Lung microvascular endothelial cell (primary cell): ENCODE data around the gene EID3. TPM values are rescaled to one million over a fixed set of nuclear protein-coding genes. Genes with fewer than 3 reads are reported as not detected.

Experiments
- DNase-seq, 2 donors: peaks; one replicate each; pipeline versions ENCODE4 v3.0.0 to v3.0.0-alpha.2; 2010; ENCODE audit warnings: low read depth in 2 of 2
- total RNA-seq: library from RNA; depleted of rRNA; stranded (reverse); fragments of >200 nt; gene quantifications from 2 replicates; pipeline ENCODE4 v1.2.1, GENCODE V29; 2014

The EID3 gene
- total RNA-seq, 1 donor from 2014 or later: 2.4 TPM

- DNase-seq: peak; percentile 86 to 87
These were observed 14.8 kb upstream of the EID3 start for GRCh38 chr12:104288635-104289274.

- no peak for DNase-seq
These were observed 13.2 kb upstream of the EID3 start for GRCh38 chr12:104290320-104290719.

DNA sequence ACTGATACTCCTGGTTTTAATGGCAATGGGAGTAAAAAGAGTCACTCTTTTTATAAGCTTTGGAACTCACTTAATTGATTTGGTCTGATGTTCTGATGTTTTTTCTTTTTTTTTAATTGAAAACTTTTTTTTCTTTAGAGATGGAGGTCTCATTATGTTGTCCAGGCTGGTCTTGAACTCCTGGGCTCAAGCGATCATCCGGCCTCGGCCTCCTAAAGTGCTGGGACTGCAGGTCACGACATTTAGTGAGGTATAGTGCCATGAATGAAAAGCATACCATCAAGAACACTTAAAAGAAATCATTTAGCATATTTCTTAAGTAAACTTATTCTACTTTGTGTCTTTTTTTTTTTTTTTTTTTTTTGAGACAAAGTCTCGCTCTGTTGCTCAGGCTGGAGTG, 12.7 kb upstream of the EID3 start:
- DNase-seq: no peak

DNA sequence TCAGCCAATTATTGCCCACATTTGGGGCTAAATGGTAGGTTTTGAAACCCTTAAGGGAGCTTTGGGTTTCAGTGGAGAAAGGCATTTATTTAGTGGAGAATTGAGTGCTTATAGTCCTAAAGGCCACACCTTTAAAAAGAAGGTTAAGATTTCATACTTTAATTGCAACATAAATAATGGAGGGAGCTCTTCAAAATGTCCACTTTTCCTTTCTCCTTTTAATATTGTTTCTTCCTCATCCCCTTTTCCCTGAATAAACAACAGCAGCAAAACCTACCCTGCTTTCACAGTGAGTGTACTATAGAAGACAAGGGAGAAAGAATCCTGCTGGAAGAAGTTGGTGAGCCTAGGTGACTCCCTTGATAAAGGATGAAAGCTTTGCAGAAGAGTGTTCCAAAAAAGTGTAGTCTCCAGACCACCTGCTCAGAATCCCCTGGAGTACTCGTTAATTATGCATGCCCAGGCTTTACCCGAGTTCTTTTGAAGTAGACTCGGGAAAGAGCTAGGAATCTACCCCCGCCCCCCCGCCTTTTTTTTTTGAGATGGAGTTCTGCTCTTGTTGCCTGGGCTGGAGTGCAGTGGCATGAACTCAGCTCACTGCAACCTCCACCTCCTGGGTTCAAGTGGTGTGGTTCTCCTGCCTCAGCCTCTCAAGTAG, 11.5 kb upstream of the EID3 start:
- no peak for DNase-seq

GRCh38 chr12:104292872-104293794, 10.4 kb upstream of the EID3 start:
- DNase-seq: no peak

- DNase-seq: peak; percentile 43 to 76
These were observed 9.2 kb upstream of the EID3 start for GRCh38 chr12:104294158-104294859.

DNA sequence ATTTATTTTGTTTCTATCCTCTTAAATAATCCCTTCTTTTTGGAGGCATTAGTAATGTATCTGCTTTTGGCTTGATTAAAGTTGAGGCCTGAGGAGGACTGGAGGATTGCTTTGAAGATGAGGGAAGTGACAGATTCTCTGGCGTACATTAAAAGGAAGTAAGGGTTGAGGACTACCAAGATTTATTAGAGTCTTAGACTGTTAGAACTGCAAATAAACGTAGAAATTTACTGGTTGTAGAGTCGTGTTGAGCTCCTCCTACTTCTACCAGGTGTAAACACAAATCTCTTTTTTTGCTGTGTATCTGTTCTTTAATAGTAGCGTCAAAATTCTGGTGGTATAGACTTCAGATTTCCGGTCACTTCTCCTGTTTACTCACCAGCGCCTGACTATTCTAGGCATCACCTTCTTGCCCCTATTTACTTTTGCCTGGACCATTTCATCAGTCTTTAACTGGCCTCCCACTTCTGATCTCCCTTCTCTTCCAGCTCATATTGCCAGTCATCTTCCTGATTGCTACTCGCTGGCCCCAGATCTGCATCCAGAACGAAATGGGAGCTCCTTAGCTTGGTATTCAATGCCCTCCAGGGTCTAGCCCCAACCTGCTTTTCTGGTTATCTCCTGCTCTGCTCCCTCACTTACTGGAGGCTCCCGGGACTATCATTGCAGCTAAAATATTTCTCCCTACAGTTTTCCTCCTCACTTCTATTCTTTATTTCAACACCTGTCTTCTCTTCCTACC, 8.4 kb upstream of the EID3 start:
- no peak for DNase-seq

- DNase-seq: no peak
These were observed 7.6 kb upstream of the EID3 start for GRCh38 chr12:104295954-104296353.

- no peak for DNase-seq
These were observed 6.8 kb upstream of the EID3 start for GRCh38 chr12:104296718-104297117.

DNA sequence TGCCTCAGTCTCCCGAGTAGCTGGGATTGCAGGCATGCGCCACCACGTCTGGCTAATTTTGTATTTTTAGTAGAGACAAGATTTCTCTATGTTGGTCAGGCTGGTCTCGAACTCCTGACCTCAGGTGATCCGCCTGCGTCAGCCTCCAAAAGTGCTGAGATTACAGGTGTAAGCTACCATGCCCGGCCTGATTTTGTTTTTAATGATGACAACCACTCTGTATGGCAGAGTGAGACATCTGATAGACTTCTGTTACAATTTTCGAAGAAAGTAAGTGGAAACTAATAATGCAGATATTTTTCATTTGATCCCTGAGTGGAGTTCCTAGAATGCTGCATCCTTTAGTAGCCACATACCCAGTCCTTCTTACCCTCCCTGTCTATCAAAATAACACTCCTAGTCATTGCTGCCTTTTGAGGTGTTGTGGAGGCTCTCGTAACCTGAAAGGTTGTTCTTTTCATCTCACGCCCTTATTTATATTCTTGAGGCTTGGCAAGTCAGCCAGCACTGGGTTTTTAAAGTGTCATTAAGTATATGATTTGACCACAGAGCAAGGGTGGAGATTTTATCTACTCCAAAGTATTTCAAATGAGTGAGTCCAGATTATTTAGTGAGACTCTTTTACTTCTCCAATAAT, 5.9 kb upstream of the EID3 start:
- no peak for DNase-seq

GRCh38 chr12:104299842-104300481, 3.6 kb upstream of the EID3 start:
- DNase-seq: peak in 1 of 2 donors; percentile 24

- DNase-seq: peak; percentile 54 to 77
These were observed 896 bp downstream of the EID3 start for GRCh38 chr12:104304261-104305009.

DNA sequence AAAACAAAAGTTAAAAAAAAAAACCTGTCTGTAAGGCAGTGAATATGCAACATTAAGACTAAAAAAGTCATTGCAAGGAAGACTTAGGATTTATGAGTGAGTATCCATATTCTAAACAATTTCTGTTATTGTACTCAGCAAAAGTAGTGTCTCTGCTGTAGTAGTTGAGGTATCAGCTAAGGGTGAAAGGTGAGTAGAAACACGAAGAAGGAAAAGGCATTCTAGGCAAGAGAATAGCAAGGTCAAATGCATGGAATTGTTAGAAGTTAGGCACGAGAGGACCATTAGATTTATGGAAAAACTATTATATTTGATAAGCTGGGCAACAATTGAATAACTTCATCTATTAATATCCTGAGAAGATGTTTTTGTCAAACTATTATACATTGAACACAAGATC, 1.8 kb downstream of the EID3 start:
- DNase-seq: no peak

- no peak for DNase-seq
These were observed 2.8 kb downstream of the EID3 start for GRCh38 chr12:104306376-104306775.

DNA sequence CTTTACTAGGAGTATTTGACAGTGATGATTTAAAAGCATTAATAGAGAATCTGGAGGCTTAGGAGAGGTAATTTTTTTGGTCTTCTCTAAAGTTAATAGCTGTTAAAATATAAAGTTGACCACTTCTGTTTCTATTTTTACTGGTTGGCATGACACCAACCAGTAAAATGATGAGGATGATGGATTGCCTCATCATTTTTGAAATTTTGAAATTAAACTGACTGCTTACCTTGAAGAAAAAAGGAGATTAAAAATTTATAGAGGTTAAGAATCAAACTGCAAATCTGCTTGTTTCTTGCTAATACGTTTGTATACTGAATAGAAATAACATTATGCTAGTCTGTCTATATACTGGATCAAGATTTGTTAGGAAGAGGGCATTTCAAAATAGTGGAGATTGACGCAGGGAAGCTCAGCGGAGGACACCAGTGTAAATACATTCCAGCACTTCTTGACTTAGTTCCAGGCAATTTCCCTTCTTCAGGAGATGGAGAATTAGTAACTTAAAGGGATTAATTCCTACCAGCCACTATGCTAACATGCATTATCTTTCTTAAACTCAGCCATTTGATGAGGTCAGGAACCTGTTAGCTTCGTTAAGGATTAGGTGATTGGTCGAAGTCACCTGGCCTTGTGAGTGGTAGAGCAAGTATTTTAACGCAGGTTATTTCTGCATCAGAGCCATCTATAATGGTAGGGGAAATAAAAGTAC, 3.6 kb downstream of the EID3 start:
- DNase-seq: no peak

DNA sequence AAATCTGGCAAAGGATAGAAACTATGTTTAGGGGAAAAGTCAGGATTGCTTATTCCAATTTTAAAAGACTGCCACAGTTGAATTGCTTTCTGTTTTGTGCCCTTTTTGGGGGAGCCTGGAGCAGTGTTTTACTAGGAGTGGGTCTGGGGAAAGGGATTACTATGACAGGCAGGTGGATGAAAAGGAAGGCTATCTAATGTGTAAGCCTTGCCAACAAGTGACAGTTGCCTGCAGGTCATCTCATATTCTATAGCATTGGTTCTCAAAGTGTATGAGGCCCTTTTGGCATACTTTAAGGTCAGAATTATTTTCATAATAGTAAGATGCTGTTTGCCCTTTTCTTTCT, 4.1 kb downstream of the EID3 start:
- DNase-seq: no peak

- no peak for DNase-seq
These were observed 6.0 kb downstream of the EID3 start for GRCh38 chr12:104309446-104309993.
